IMR-90 (cell line): ENCODE data around the gene EFHD1. TPM values are rescaled to one million over a fixed set of nuclear protein-coding genes. Genes with fewer than 3 reads are reported as not detected.

Source experiments
- ATAC-seq: fragments of 200-7000 bp; cut with Tn5 transposase; 2 replicates; pipeline ENCODE4 v1.9.1; 2020; ENCODE audit warnings: low read depth, mild to moderate bottlenecking, moderate library complexity
- BruUV-seq: library from RNA; stranded (reverse); fragments of 400-500 nt; replicated peaks from 2 replicates; lab custom pipeline; 2021; lab: Mats Ljungman, UMichigan
- CTCF ChIA-PET: fragments of 300-600 bp; formaldehyde crosslinking; extraction: SDS; loops from one replicate; lab custom pipeline; 2021; ENCODE audit warnings: antibody characterized with exemption; lab: Yijun Ruan, JAX
- POLR2A ChIA-PET: fragments of 300-600 bp; sonication (Branson Sonifier 250); formaldehyde crosslinking; loops from one replicate; lab custom pipeline; 2022; ENCODE audit warnings: antibody characterized with exemption; ENCODE audit not compliant: unreplicated experiment; lab: Charles Lee
- DNase-seq: peaks from one replicate; pipeline ENCODE4 v3.0.0; 2013
- H2AFZ ChIP-seq: replicated peaks from 2 replicates; pipeline ENCODE3; 2013; ENCODE audit warnings: low read length, mild to moderate bottlenecking; ENCODE audit not compliant: poor library complexity
- H2AK5ac ChIP-seq: 2 replicates; pipeline ENCODE4 v1.6.1; 2013; ENCODE audit warnings: low read depth, low read length, inconsistent platforms
- H2AK9ac ChIP-seq: replicated peaks from 2 replicates; pipeline ENCODE3; 2013; ENCODE audit warnings: mild to moderate bottlenecking, low read depth, low read length, moderate library complexity; ENCODE audit not compliant: poor library complexity
- H2BK120ac ChIP-seq: 2 replicates; pipeline ENCODE4 v1.6.1; 2013; ENCODE audit warnings: low read depth, low read length, inconsistent platforms
- H2BK15ac ChIP-seq: 3 replicates; pipeline ENCODE4 v1.6.1; 2013; ENCODE audit warnings: low read depth, low read length, inconsistent platforms
- H2BK20ac ChIP-seq: 2 replicates; pipeline ENCODE4 v1.6.1; 2013; ENCODE audit warnings: low read depth, mild to moderate bottlenecking, inconsistent platforms, low read length, moderate library complexity
- H2BK5ac ChIP-seq: 2 replicates; pipeline ENCODE4 v1.6.1; 2013; ENCODE audit warnings: mild to moderate bottlenecking, low read depth, low read length, inconsistent platforms; ENCODE audit not compliant: poor library complexity, severe bottlenecking
- H3K14ac ChIP-seq: replicated peaks from 2 replicates; pipeline ENCODE4 v1.6.1; 2013; ENCODE audit warnings: low read depth, low read length, inconsistent platforms
- H3K18ac ChIP-seq: 2 replicates; pipeline ENCODE4 v1.6.1; 2013; ENCODE audit warnings: low read depth, low read length, control low read depth
- H3K23ac ChIP-seq: 2 replicates; pipeline ENCODE4 v1.6.1; 2013; ENCODE audit warnings: low read depth, low read length, inconsistent platforms
- H3K27ac ChIP-seq: 2 replicates; pipeline ENCODE4 v1.5.1; 2013; ENCODE audit warnings: mild to moderate bottlenecking, control low read depth, low read length; ENCODE audit not compliant: insufficient read depth
- H3K27me3 ChIP-seq: 2 replicates; pipeline ENCODE4 v1.6.1; 2013; ENCODE audit warnings: low read length; ENCODE audit not compliant: control insufficient read depth, insufficient read depth
- H3K36me3 ChIP-seq: 2 replicates; pipeline ENCODE4 v1.6.1; 2013; ENCODE audit warnings: low read length, mixed read lengths; ENCODE audit not compliant: control insufficient read depth, insufficient read depth
- H3K4ac ChIP-seq: 2 replicates; pipeline ENCODE4 v1.6.1; 2013; ENCODE audit warnings: low read depth, low read length, inconsistent platforms
- H3K4me1 ChIP-seq: 2 replicates; pipeline ENCODE4 v1.6.1; 2013; ENCODE audit warnings: low read length, mixed read lengths; ENCODE audit not compliant: control insufficient read depth, insufficient read depth
- H3K4me2 ChIP-seq: 2 replicates; pipeline ENCODE4 v1.6.1; 2013; ENCODE audit warnings: low read depth, mild to moderate bottlenecking, control low read depth, low read length, moderate library complexity
- H3K4me3 ChIP-seq: 2 replicates; pipeline ENCODE4 v1.5.1; 2013; ENCODE audit warnings: low read depth, mild to moderate bottlenecking, control low read depth, low read length, moderate library complexity; ENCODE audit not compliant: insufficient read depth
- H3K56ac ChIP-seq: 2 replicates; pipeline ENCODE4 v1.6.1; 2013; ENCODE audit warnings: low read length, inconsistent platforms; ENCODE audit not compliant: insufficient read depth; ENCODE audit errors: extremely low read depth
- H3K79me1 ChIP-seq, 2 experiments: 2 replicates each; pipeline ENCODE4 v1.6.1; 2013; ENCODE audit warnings: low read length in 2 of 2, inconsistent platforms in 1 of 2, low read depth in 1 of 2
- H3K9ac ChIP-seq: 2 replicates; pipeline ENCODE4 v1.6.1; 2013; ENCODE audit warnings: low read depth, low read length, control low read depth
- H3K9me1 ChIP-seq: 2 replicates; pipeline ENCODE4 v1.6.1; 2013; ENCODE audit warnings: low read length, inconsistent platforms; ENCODE audit not compliant: insufficient read depth
- H3K9me3 ChIP-seq: 2 replicates; pipeline ENCODE4 v1.6.1; 2013; ENCODE audit warnings: low read length; ENCODE audit not compliant: control insufficient read depth, insufficient read depth
- H4K20me1 ChIP-seq: 2 replicates; pipeline ENCODE4 v1.6.1; 2013; ENCODE audit warnings: low read length, inconsistent platforms; ENCODE audit not compliant: insufficient read depth
- H4K5ac ChIP-seq: 2 replicates; pipeline ENCODE4 v1.6.1; 2013; ENCODE audit warnings: mild to moderate bottlenecking, low read depth, low read length, control low read depth
- H4K8ac ChIP-seq, 2 experiments: 2 replicates each; pipeline ENCODE4 v1.6.1; 2013; ENCODE audit warnings: low read depth in 2 of 2, low read length in 2 of 2, control low read depth in 1 of 2, inconsistent platforms in 1 of 2
- H4K91ac ChIP-seq: 2 replicates; pipeline ENCODE4 v1.6.1; 2013; ENCODE audit warnings: low read depth, low read length, inconsistent platforms; ENCODE audit not compliant: insufficient read depth
- ELK1 ChIP-seq: fragments of 150-350 bp; IDR thresholded peaks from 2 replicates; pipeline ENCODE4 v1.6.1; 2016; ENCODE audit warnings: low read depth, mild to moderate bottlenecking, low read length, moderate library complexity, borderline replicate concordance
- NFE2L2 ChIP-seq: fragments of 150-350 bp; IDR thresholded peaks from 2 replicates; pipeline ENCODE4 v1.6.1; 2016; ENCODE audit warnings: low read depth, mild to moderate bottlenecking, low read length
- SMC3 ChIP-seq: fragments of 150-350 bp; IDR thresholded peaks from 2 replicates; pipeline ENCODE4 v1.6.1; 2016; ENCODE audit warnings: low read depth, mild to moderate bottlenecking, antibody characterized with exemption, low read length, moderate library complexity
- WGBS, 2 experiments: methylation state at CpG; one replicate each; pipeline versions ENCODE4 v1.1.5 to v1.1.7; 2013; ENCODE audit warnings: missing lambda C conversion rate in 2 of 2; ENCODE audit not compliant: insufficient read length in 1 of 2; ENCODE audit errors: extremely low coverage in 2 of 2; 5-methylcytosine and 5-hydroxymethylcytosine counted together
- dilution Hi-C: fragments of 300-500 bp; cut with HindIII; formaldehyde crosslinking; loops from one replicate; pipeline ENCODE4 v1.14.3; 2018; ENCODE audit warnings: low sequenced_read_pairs; ENCODE audit not compliant: unreplicated experiment
- in situ Hi-C: fragments of 300-500 bp; cut with MboI; formaldehyde crosslinking; loops from 3 replicates; pipeline ENCODE4 v1.14.3; 2019; ENCODE audit warnings: low sequenced_read_pairs, inconsistent platforms, mixed read lengths
- intact Hi-C: fragments of 100-400 bp; cut with micrococcal nuclease; formaldehyde crosslinking; loops from 2 replicates; pipeline ENCODE4 v1.10.0; 2022
- polyA plus RNA-seq, 3 experiments: library from polyadenylated mRNA; depleted of rRNA; stranded (reverse); fragments of >200 nt; gene quantifications; 2 replicates each; pipeline ENCODE4 v1.2.3, GENCODE V29; 2012; ENCODE audit warnings: low replicate concordance in 1 of 3
- total RNA-seq: library from RNA; depleted of rRNA; stranded (reverse); fragments of >200 nt; gene quantifications from 2 replicates; pipeline ENCODE4 v1.2.3, GENCODE V29; 2012
- TF ChIP-seq, protein P1 (sequence below): conservative IDR thresholded peaks from 2 replicates; pipeline ENCODE4 v1.5.1; 2012; ENCODE audit warnings: mild to moderate bottlenecking, low read depth, low read length, improper control_type of control experiment

EFHD1 gene
- total and polyA plus RNA-seq, 2 of the 4 experiments (the other 2 are of a cell fraction): 0.27 TPM; not detected in 1

DNA sequence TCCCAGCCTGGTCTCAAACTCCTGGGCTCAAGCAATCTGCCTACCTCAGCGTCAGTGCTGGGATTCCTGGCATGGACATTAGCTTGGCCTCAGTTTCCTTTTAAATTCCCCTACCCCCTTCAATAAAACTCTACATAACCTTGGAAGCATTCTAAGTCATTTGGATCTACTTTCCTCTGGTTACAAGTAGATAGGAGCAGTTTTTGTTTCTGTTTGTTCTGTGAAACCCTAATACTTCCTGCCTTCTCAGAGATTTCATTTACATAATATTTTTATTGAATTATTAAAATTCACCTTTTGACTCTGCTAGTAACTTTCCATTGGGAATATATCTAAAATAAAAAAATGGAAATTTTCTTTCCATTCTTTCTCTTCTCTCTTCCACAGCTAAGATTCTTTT, 89.6 kb downstream of the EFHD1 start:
- Histone ChIP-seq H2BK15ac (no peak overlapping the region), H3K9ac (no peak overlapping the region), H2AFZ (no peak overlapping the region), H4K91ac (no peak overlapping the region), H3K27me3 (no peaks in the 10 kb centered on the region), H3K4me2 (no peak overlapping the region), H3K4me1 (no peaks in the 10 kb centered on the region), H2BK5ac (no peak overlapping the region), H2AK9ac (no peak overlapping the region), H2BK20ac (no peak overlapping the region), H4K20me1 (peaks cover 40% of the 10 kb centered on the region), H3K56ac (no peak overlapping the region), H3K23ac (no peak overlapping the region), H3K14ac (no peak overlapping the region), H4K5ac (no peak overlapping the region), H3K36me3 (peaks cover 15% of the 10 kb centered on the region), H3K9me1 (no peaks in the 10 kb centered on the region; the same call in 1 of the 2 replicates), H4K8ac (no peak overlapping the region), H3K79me1 (peaks cover 14 to 48% of the 10 kb centered on the region in 2 experiments), H3K4ac (no peak overlapping the region), H3K27ac (no peak overlapping the region), H2BK120ac (no peak overlapping the region), H3K9me3 (no peaks in the 10 kb centered on the region), H2AK5ac (no peak overlapping the region), H3K18ac (no peak overlapping the region), H3K4me3 (no peak overlapping the region)
- no peak for DNase-seq
- in situ Hi-C loops: no loop called here
- WGBS, 2 experiments: no CpG with 5 or more reads among the region's 1 CpG
- POLR2A ChIA-PET: no interaction called here
- BruUV-seq: no TSS peak
- intact Hi-C loops: no loop called here
- ATAC-seq: no peak
- dilution Hi-C loops: no loop called here
- CTCF ChIA-PET: no interaction called here
- TF ChIP-seq, protein P1, sequence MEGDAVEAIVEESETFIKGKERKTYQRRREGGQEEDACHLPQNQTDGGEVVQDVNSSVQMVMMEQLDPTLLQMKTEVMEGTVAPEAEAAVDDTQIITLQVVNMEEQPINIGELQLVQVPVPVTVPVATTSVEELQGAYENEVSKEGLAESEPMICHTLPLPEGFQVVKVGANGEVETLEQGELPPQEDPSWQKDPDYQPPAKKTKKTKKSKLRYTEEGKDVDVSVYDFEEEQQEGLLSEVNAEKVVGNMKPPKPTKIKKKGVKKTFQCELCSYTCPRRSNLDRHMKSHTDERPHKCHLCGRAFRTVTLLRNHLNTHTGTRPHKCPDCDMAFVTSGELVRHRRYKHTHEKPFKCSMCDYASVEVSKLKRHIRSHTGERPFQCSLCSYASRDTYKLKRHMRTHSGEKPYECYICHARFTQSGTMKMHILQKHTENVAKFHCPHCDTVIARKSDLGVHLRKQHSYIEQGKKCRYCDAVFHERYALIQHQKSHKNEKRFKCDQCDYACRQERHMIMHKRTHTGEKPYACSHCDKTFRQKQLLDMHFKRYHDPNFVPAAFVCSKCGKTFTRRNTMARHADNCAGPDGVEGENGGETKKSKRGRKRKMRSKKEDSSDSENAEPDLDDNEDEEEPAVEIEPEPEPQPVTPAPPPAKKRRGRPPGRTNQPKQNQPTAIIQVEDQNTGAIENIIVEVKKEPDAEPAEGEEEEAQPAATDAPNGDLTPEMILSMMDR: no peak
- TF ChIP-seq SMC3 (no peak), ELK1 (no peak), NFE2L2 (no peak)
